GM19463 (cell line): ENCODE measurements around the gene ZNF710.
"Not testable (repeated sequence)": the region's sequence is repeated elsewhere in the genome, so short reads cannot be mapped to it uniquely, and the experiment has no call there.

Experiments used
- ATAC-seq: cut with Tn5 transposase; IDR thresholded peaks from one replicate; pipeline ENCODE4 v1.9.1; 2021; ENCODE audit warnings: mild to moderate bottlenecking, moderate library complexity; ENCODE audit not compliant: unreplicated experiment

Gene ZNF710

GRCh38 chr15:90001062-90001682 lies at the start of gene ZNF710:
ZNF710 (plus strand) TSS chr15:90001324; CDS start chr15:90067138, 65,814 bp downstream.
- ATAC-seq = peak; percentile 17

GRCh38 chr15:89954541-89954940 lies 46.6 kb upstream of the ZNF710 start:
- ATAC-seq = no peak

GRCh38 chr15:89955449-89955998 lies 45.6 kb upstream of the ZNF710 start:
- not testable (repeated sequence) for ATAC-seq

DNA sequence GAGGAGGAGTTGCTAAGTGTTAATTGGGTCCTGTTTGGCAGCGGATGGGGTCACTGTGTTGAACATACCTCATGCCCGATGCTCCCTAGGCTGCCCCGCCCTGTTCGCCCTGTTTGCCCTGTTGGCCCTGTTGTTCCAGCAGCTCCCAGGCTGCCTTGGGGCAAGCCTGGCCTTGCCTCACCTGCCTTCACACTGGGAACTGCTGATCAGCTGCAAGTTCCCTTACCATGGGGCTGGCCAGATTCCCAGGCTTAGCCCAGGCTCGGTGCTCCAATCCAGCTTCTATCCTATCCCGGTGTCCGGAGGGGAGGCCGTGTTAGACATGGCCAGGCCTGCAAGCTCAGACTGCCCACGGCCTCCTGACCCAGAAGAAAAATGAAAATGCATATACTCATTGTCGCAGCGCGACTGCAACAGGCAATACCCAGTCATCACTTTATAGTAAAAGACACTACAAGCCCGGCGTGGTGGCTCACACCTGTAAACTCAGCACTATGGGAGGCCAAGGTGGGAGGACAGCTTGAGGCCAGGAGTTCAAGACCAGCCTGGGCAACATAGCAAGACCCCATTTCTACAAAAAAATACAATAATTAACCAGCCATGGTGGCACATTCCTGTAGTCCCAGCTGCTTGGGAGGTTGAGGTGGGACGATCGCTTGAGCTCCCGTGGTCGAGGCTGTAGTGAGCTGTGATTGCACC lies 42.9 kb upstream of the ZNF710 start:
- ATAC-seq = no peak

DNA sequence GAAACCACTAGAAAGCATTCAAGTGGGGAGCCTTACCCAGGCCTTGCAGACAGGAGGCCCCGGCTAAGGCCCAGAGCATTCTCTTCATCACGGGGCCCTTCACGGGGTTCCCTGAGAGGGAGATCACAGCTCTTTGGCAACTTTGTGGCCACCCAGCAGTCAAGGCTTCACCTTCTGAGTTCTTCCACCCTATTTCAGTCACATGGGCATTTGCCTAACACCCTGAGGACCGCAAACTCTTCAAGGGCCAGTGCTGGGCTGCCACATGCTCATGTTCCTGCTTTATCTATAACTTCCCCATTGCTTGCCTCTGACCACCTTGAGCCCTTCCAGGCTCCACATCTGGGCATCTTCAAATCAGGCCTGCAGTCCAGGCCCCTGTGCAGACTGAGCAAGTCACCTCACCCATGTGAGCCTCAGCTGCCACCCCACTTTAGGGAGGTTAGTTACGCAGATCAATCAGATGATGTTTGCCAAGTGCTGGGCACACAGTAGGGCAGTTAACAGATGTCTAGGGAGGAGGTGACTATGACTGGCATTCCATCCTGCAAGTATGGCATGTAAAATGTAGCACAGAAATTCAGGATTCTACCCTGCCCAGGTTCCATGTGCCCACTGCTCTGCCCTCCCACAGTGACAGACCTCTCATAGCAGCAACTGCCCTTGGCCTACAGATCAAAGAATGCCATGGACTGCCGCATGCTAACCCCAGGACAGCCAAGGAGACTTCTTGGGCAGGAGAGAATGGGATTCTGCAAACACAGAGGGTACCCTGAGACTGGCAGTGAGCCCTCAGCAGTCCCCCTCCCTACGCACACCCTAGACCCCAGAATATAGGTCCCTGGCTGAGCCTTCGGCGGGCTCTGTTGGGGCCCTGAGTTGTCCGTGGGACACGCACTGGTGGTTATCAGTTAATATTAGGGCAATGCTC lies 37.6 kb upstream of the ZNF710 start:
- ATAC-seq = no peak

GRCh38 chr15:89964232-89964954 lies 36.7 kb upstream of the ZNF710 start:
- no peak for ATAC-seq

DNA sequence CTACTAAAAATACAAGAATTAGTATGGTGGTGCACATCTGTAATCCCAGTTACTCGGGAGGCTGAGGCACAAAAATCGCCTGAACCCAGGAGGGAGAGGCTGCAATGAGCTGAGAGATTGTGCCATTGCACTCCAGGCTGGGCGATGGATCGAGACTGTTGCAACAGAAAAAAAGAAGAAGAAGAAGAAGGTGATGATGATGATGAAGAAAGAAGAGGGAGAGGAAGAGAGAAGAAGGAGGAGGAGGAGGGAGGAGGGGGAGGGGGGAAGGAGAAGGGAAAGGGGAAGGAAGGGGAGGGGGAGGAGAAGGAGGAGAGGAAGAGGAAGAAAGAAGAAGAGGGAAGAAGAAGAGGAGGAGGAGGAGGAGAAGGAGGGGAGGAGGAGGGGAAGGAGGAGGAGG lies 33.2 kb upstream of the ZNF710 start:
- no peak for ATAC-seq

DNA sequence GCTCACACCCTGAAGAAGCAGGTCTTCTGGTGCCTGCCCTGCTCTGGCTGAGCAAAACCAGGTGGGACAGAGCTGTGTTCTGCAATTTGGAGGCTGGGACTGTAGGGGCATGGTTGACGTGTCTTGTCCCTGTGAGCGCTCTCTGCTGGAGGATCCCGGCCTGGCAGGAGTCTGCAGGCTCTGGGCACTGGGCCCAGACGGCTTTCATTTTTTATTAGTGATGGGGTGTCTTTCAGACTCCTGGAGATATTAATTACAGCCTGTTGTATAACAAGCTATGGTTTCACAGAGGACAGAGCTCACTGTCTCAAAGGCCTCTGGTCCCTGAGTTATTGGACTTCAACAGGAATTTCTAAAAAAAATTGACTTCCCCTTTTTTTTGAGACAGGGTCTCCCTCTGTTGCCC lies 29.5 kb upstream of the ZNF710 start:
- ATAC-seq = peak; percentile 68

DNA sequence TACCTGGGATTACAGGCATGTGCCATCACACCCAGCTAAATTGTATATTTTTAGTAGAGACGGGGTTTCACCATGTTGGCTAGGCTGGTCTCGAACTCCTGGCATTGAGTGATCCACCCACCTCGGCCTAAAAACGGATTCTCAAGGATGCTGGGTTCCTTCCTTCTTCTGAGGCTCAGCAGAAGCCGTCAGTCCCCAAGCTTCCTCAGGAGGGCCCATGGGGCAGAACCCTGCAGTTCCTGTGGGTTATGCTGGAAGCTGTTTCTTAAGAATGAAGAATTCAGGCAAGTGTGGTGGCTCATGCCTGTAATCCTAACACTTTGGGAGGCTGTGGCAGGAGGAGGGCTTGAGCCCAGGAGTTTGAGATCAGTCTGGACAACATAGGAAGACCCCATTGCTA lies 29.0 kb upstream of the ZNF710 start:
- ATAC-seq = no peak

DNA sequence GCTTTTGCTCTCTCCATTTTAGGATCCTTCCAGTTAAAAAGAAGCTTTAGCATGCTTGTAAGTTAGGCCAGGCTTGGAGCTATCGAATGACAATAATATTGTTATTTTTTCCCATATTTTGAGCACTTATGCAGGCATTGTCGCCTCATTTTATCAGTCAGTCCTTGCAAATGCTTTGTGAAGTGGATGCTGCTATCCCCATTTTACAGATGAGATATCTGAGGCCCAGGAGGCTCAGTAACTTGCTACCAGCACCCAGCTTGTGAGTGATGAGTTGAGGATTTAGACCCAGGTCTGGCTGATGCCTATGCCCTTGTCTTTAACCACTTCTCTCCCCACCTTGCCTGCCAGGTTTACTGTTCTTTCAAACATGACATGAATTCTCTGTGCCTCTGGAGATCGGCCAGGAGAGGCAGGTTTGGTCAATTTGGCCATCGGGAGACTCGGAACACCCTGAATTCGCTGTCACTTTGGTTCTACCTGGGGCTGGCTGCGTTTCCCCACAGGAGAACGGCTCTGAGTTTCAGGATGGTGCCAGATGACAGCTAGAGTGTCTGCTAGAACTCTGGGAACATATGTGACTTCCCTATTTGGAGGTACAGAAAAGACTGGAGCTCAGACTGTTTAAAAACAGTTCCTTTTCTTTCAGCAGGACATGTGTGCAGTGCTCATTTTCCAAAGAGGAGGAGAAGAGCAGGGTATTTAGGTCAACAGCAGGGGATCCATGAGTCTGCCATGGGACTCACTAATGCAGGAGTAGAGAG lies 25.5 kb upstream of the ZNF710 start:
- ATAC-seq = no peak

DNA sequence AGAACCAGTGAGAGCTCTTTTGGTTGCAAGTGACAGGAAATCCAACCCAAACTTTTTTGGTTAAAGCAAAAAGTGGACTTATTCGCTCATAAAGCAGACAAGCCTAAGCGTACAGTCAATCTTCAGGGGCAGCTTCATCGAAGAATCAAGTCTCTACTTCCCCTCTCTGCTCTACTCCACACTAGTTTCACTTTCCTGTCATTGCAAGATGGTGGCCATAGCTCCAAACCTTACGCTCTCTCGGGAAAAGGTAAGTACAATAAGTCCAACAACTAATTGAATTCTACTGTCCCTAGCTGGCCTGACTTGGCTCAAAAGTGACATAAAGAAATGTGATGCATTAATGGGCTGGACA lies 24.9 kb upstream of the ZNF710 start:
- ATAC-seq = no peak

DNA sequence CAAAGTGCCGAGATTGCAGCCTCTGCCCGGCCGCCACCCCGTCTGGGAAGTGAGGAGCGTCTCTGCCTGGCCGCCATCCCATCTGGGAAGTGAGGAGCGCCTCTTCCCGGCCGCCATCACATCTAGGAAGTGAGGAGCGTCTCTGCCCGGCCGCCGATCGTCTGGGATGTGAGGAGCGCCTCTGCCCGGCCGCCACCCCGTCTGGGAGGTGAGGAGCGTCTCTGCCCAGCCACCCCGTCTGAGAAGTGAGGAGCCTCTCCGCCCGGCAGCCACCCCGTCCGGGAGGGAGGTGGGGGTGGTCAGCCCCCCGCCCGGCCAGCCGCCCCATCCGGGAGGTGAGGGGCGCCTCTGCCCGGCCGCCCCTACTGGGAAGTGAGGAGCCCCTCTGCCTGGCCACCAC lies 23.3 kb upstream of the ZNF710 start:
- not testable (repeated sequence) for ATAC-seq

DNA sequence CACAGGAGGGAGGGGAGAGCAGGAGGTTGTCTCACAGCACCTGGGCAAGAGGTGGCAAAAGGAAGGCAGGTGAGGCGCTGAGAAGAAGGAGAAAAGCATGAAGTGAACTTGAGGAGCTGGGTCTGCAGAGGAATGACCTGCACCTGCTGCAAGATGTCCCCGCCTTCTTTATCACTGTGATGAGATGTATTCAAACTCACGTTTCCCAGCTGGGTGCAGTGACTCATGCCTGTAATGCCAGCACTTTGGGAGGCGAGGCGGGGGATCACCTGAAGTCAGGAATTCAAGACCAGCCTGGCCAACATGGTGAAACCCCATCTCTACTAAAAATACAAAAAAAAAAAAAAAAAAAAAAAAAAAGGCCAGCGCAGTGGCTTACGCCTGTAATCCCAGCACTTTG lies 22.2 kb upstream of the ZNF710 start:
- ATAC-seq = no peak

- ATAC-seq = no peak
These were observed 20.2 kb upstream of the ZNF710 start for GRCh38 chr15:89980896-89981295.

- no peak for ATAC-seq
These were observed 18.6 kb upstream of the ZNF710 start for GRCh38 chr15:89982315-89983055.

DNA sequence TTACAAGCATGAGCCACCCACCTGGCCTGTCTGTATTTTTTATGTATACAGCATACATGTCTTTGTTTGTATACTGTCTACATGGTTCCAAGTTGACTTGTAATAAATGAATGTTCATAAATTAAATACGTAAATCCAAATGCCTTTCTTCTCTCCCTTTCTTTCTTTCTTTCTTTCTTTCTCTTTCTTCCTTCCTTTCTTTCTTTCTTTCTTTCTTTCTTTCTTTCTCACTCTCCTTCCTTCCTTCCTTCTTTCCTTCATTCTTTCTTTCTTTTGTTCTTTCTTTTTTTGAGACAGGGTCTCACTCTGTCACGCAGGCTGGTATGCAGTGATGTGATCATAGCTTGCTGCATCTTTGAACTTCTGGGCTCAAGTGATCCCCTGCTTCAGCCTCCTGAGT lies 17.1 kb upstream of the ZNF710 start:
- ATAC-seq = no peak

GRCh38 chr15:89984421-89985010 lies 16.6 kb upstream of the ZNF710 start:
- no peak for ATAC-seq

DNA sequence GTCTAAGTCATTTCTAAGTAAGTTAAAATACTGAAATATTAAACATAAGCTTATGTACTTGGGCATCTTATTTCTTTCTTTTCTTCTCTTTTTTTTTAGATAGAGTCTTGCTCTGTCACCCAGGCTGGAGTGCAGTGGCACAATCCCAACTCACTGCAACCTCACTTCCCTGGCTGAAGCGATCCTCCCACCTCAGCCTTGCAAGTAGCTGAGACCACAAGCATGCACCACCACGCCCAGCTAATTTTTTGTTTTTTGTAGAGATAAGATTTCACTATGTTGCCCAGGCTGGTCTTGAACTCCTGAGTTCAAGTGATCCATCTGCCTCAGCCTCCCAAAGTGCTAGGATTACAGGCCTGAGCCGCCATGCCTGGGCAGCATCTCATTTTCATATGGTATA lies 16.0 kb upstream of the ZNF710 start:
- ATAC-seq = no peak

DNA sequence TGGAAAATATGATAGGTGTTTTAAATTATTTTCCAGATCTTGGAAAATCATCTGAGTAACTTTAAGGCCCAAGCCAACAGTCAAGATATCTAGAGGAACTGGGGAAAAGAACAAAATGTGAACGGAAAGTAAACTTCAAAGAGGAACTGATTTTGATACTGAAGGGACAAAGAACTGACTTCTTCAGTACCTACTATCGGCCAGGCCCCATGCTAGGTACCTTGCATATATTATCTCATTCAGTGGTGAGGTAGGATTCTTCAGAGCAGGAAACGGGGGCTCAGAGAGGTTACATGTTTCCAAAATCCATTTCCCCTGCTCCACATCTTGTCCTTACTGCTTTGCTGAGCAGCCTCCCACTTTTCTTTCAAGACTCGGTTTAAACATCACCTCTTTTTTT lies 9.8 kb upstream of the ZNF710 start:
- no peak for ATAC-seq
